Measurements from ENCODE around the gene FRMPD1.
"Not testable (repeated sequence)": the region's sequence is repeated elsewhere in the genome, so short reads cannot be mapped to it uniquely, and the experiment has no call there.

FRMPD1 gene

DNA sequence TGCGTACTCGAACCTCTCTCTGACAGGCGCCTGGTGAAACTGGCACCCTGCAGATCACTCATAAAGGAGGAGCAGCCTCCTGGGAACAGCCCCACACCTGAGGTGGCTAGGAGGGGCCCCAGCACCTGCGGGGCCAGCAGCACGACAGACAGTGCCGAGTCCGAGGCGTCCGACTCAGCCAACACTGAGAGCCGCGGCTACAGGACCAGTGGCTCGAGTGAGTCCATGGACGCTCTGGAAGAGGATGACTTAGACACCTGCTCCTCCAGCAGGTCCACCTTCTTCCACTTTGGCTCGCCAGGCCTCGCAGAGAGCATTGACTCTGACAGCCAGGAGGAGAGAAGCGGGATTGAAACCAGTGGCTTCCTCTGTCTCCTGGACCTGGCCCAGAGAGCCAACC lies 89.4 kb downstream of the FRMPD1 start:
- DNase-seq (ENCODE audit: insufficient read length, low spot score) = no peak
- FAIRE-seq = no peak
- TF ChIP-seq POLR2AphosphoS5 (IDR thresholded peaks at IDR 0.05; ENCODE audit: low read depth, low read length) (no peak), TAF1 (IDR thresholded peaks at IDR 0.05; ENCODE audit: low read depth, low read length) (no peak), SPI1 (IDR thresholded peaks at IDR 0.05; ENCODE audit: low read depth, low read length) (no peak), POU2F2 (IDR thresholded peaks at IDR 0.05; ENCODE audit: low read depth, low read length) (no peak), POLR2A (IDR thresholded peaks at IDR 0.05; ENCODE audit: low read depth, low read length) (no peak), PAX5 (IDR thresholded peaks at IDR 0.05; ENCODE audit: insufficient read depth, low read length, severe bottlenecking) (no peak)

DNA sequence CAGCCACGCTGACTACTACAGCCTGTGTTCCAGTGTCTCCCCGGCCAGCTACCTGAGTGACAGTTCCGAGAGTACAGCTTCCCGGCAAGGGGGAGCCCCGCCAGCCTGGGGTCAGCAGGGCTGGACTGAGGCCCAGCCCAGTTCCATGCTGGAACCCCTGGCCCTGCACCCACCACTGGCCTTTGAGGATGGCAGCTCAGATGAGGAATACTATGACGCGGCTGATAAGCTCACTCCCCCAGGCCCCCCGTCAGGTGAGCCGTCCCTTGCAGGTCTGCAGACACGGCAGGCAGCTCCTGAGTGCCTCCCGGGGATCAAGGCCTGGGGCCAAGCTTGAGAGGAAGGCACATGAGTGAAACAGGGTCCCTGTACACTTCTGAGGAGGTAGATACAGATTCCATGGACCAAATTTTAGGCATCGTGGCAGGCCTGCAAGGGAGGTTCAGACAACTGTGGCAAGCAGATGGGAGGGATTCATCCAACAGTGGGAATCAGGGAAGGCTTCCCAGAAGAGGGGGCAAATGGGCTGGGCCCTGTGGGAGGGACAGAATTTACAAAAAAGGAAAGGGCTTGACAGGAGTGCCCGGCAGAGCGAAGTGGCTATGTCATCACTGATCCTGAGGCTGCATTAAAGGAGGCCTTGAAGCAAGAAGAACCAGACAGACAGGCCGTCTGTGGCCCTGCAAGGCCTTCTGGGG lies 90.0 kb downstream of the FRMPD1 start:
- FAIRE-seq (no peak), DNase-seq (ENCODE audit: insufficient read length, low spot score) (no peak)
- TF ChIP-seq SPI1 (IDR thresholded peaks at IDR 0.05; ENCODE audit: low read depth, low read length) = no peak
- no peak for TF ChIP-seq TAF1 (IDR thresholded peaks at IDR 0.05; ENCODE audit: low read depth, low read length)
- no peak for TF ChIP-seq PAX5 (IDR thresholded peaks at IDR 0.05; ENCODE audit: insufficient read depth, low read length, severe bottlenecking)

DNA sequence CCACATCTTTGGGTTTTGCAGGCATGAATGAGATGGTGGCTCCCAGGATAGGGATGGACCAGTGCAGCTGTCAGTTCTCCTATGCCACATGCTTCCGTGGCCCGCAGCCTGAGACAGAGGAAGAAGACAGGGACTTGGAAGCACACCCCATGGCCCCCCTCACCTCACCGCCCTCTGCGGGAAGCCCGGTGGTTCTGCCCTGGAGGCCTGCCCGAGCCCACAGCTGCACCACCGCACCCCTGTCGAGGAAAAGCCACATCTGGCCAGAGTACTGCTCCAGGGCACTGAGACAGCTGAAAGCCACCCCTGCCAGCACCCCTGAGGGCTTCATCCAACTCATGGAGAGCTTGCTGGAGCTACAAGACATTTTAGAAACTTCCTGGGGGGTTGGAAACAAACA lies 95.2 kb downstream of the FRMPD1 start:
- no peak for TF ChIP-seq PAX5 (IDR thresholded peaks at IDR 0.05; ENCODE audit: insufficient read depth, low read length, severe bottlenecking)
- TF ChIP-seq POLR2AphosphoS5 (IDR thresholded peaks at IDR 0.05; ENCODE audit: low read depth, low read length) = no peak
- no peak for TF ChIP-seq POU2F2 (IDR thresholded peaks at IDR 0.05; ENCODE audit: low read depth, low read length)
- TF ChIP-seq POLR2A (IDR thresholded peaks at IDR 0.05; ENCODE audit: low read depth, low read length) = no peak
- FAIRE-seq (no peak), DNase-seq (ENCODE audit: insufficient read length, low spot score) (no peak)

DNA sequence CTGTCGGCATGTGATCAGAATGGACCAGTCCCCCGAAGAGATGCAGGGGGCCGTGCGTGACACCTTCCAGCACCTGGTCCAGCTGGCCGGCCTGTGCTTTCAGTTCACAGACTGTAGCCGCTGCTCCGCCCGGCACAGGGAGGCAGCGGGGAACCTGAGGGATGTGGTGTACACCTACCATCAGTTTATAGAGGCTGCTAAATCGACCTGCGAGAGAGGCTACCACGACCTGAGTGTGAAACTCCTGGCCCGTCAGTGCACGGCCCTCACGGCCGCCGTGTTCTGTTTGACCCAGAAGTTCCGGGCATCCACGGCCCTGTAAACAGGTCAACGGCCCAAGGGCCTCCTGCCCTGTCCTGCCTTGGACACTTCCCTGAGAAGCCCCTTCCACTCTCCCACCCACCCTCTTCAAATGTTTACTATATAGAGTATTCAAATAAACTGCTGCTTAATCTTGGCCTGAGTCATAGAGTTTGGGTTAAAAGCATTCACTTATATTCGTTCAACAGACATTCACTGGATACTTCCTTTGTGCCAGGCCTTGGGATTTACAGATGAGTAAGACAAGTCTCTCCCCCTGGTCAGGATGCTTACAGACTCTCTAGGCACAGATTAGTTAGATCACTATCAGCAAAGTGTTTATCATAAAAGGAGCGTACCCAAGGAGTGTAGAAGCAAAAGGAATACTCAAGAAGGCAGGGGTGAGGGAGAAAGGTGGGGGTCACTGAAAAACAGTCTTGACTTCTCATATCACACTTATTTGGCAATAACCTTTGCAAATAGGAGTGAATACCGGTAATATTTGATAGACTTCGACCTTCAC lies 95.9 kb downstream of the FRMPD1 start:
- DNase-seq (ENCODE audit: insufficient read length, low spot score) (no peak), FAIRE-seq (no peak)
- TF ChIP-seq POLR2A (IDR thresholded peaks at IDR 0.05; ENCODE audit: low read depth, low read length) = no peak
- TF ChIP-seq POU2F2 (IDR thresholded peaks at IDR 0.05; ENCODE audit: low read depth, low read length) = no peak
- TF ChIP-seq PAX5 (IDR thresholded peaks at IDR 0.05; ENCODE audit: insufficient read depth, low read length, severe bottlenecking) = no peak
- TF ChIP-seq TAF1 (IDR thresholded peaks at IDR 0.05; ENCODE audit: low read depth, low read length) = no peak

DNA sequence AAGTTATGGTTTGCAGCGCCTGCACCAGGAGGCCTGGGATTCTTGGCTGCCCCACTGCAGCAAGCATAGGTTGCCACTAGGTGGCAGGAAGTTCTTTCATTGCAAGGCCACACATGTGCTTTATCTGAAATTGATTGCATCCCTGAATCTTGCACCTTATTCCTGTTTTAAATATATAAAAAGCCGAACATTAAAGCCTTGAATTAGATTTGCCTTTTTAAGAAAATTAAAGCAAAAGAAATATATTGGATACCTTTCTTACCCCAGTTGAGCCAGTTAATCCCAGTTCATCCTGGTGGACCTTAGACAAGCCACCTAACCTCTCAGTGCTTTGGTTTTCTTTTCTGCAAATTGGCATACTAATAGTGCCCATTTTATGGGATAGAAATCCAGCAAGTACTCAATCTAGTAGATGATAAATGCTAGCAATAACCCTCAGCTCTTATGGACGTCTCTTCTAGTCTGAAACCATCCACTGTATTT lies 96.6 kb downstream of the FRMPD1 start:
- peak; percentile 92 for FAIRE-seq
- TF ChIP-seq TAF1 (IDR thresholded peaks at IDR 0.05; ENCODE audit: low read depth, low read length) (no peak), PAX5 (IDR thresholded peaks at IDR 0.05; ENCODE audit: insufficient read depth, low read length, severe bottlenecking) (no peak), POLR2A (IDR thresholded peaks at IDR 0.05; ENCODE audit: low read depth, low read length) (no peak), SPI1 (IDR thresholded peaks at IDR 0.05; ENCODE audit: low read depth, low read length) (no peak)
- DNase-seq (ENCODE audit: insufficient read length, low spot score) = peak; percentile 79

DNA sequence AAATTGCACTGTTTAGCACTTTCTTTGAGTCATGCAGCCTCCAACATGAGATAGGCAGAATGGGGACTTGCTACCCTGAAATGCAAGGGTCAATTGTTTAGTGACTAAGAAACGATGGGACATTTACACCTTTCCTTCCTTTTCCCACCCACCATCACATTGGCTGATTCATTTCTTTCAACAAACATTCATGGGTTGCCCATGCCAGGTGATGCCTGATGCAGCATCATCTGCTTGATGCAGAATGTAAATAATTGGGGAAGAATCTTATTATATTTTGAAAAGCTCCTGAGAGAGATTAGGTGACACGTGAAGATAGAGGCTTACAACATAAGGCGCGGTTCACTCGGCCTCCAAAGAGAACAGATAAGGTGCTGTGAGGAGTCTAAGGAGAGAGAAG lies 98.4 kb downstream of the FRMPD1 start:
- DNase-seq (ENCODE audit: insufficient read length, low spot score) = no peak
- FAIRE-seq = no peak
- TF ChIP-seq PAX5 (IDR thresholded peaks at IDR 0.05; ENCODE audit: insufficient read depth, low read length, severe bottlenecking) (no peak), POLR2A (IDR thresholded peaks at IDR 0.05; ENCODE audit: low read depth, low read length) (no peak), POLR2AphosphoS5 (IDR thresholded peaks at IDR 0.05; ENCODE audit: low read depth, low read length) (no peak), POU2F2 (IDR thresholded peaks at IDR 0.05; ENCODE audit: low read depth, low read length) (no peak), SPI1 (IDR thresholded peaks at IDR 0.05; ENCODE audit: low read depth, low read length) (no peak), TAF1 (IDR thresholded peaks at IDR 0.05; ENCODE audit: low read depth, low read length) (no peak)

DNA sequence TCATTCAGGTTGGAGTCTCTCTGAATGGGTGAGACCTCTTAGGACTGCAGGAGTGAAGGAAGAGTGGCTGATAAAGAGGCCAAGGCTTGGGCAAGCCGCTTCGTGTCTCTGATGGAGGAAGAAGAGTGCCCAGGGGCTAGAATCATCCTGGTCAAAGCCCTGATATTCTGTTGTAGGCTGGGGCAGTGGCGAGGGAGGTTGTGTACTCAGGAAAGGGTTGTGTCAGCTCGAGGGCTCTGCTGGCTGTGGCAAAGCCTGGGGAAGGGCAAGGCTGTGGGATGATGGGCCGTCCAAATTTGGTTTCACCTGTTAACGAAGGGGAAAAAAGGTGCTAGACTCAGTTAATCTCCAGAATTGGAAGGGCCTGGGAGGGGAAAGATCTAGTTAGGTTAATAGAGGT lies 100.4 kb downstream of the FRMPD1 start:
- FAIRE-seq (no peak), DNase-seq (ENCODE audit: insufficient read length, low spot score) (no peak)
- no peak for TF ChIP-seq POLR2AphosphoS5 (IDR thresholded peaks at IDR 0.05; ENCODE audit: low read depth, low read length)
- TF ChIP-seq SPI1 (IDR thresholded peaks at IDR 0.05; ENCODE audit: low read depth, low read length) = no peak
- TF ChIP-seq TAF1 (IDR thresholded peaks at IDR 0.05; ENCODE audit: low read depth, low read length) = no peak
- TF ChIP-seq PAX5 (IDR thresholded peaks at IDR 0.05; ENCODE audit: insufficient read depth, low read length, severe bottlenecking) = no peak
- no peak for TF ChIP-seq POLR2A (IDR thresholded peaks at IDR 0.05; ENCODE audit: low read depth, low read length)
- TF ChIP-seq POU2F2 (IDR thresholded peaks at IDR 0.05; ENCODE audit: low read depth, low read length) = no peak

GRCh38 chr9:37751704-37752103 lies 101.0 kb downstream of the FRMPD1 start:
- FAIRE-seq; DNase-seq (ENCODE audit: insufficient read length, low spot score): not testable (repeated sequence)

DNA sequence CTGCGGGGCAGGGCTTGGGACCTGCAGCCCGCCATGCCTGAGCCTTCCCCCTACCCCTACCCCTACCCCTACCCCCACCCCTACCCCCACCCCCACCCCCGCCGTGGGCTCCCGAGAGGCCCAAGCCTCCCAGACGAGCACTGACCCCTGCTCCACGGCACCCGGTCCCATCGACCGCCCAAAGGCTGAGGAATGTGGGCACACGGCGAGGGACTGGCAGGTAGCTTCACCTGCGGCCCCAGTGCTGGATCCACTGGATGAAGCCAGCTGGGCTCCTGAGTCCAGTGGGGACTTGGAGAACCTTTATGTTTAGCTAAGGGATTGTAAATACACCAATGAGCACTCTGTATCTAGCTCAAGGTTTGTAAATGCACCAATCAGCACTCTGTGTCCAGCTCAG lies 101.4 kb downstream of the FRMPD1 start:
- not testable (repeated sequence) for FAIRE-seq; DNase-seq (ENCODE audit: insufficient read length, low spot score)

GRCh38 chr9:37752642-37753488 lies 102.1 kb downstream of the FRMPD1 start:
- FAIRE-seq (no peak), DNase-seq (ENCODE audit: insufficient read length, low spot score) (no peak)
- no peak for TF ChIP-seq PAX5 (IDR thresholded peaks at IDR 0.05; ENCODE audit: insufficient read depth, low read length, severe bottlenecking)
